CD14-positive monocyte (primary cell): ENCODE measurements around the gene UBE2J2. TPM values are rescaled to one million over a fixed set of nuclear protein-coding genes. Genes with fewer than 3 reads are reported as not detected.

ENCODE experiments used
- DNase-seq, 3 donors: peaks; one replicate each; pipeline ENCODE4 v3.0.0-alpha.2; 2011 to 2022
- H2AFZ ChIP-seq: 2 replicates; pipeline ENCODE4 v1.6.0; 2012; ENCODE audit warnings: mild to moderate bottlenecking, low read depth, low read length, inconsistent platforms; ENCODE audit not compliant: insufficient read depth, poor library complexity, severe bottlenecking
- H3K27ac ChIP-seq, 2 donors: 1 replicate in 1 of 2; 2 replicates in 1 of 2; pipeline ENCODE4 v1.5.1; 2012 to 2013; ENCODE audit warnings: low read length in 2 of 2, control low read depth in 1 of 2, inconsistent platforms in 1 of 2, low read depth in 1 of 2, mild to moderate bottlenecking in 1 of 2
- H3K27me3 ChIP-seq, 2 donors: one replicate each; pipeline versions ENCODE4 v1.6.0 to v1.6.1; 2011 to 2013; ENCODE audit warnings: low read length in 2 of 2; ENCODE audit not compliant: control insufficient read depth in 2 of 2, insufficient read depth in 2 of 2
- H3K36me3 ChIP-seq, 2 donors: replicated peaks in 1 of 2; 1 replicate in 1 of 2; 2 replicates in 1 of 2; pipeline versions ENCODE4 v1.5.1 to v1.6.1; 2012 to 2013; ENCODE audit warnings: low read length in 2 of 2, control low read depth in 1 of 2, inconsistent platforms in 1 of 2, mild to moderate bottlenecking in 1 of 2; ENCODE audit not compliant: insufficient read depth in 2 of 2, control insufficient read depth in 1 of 2
- H3K4me1 ChIP-seq, 2 donors: 1 replicate in 1 of 2; 2 replicates in 1 of 2; pipeline versions ENCODE4 v1.5.1 to v1.6.1; 2012 to 2013; ENCODE audit warnings: low read length in 2 of 2, control low read depth in 1 of 2, inconsistent platforms in 1 of 2, mild to moderate bottlenecking in 1 of 2, moderate library complexity in 1 of 2; ENCODE audit not compliant: insufficient read depth in 2 of 2, control insufficient read depth in 1 of 2
- H3K4me2 ChIP-seq: replicated peaks from 2 replicates; pipeline ENCODE3; 2012; ENCODE audit warnings: low read length, moderate library complexity, mild to moderate bottlenecking; ENCODE audit not compliant: poor library complexity, severe bottlenecking; ENCODE audit errors: extremely low read depth
- H3K4me3 ChIP-seq, 3 experiments: fragments of 200-600 bp in 1 of 3; sonication (generic) in 1 of 3; replicated peaks in 1 of 3; 1 replicate in 2 of 3; 2 replicates in 1 of 3; pipeline ENCODE4 v1.5.1; 2011 to 2013; ENCODE audit warnings: low read length in 3 of 3, mild to moderate bottlenecking in 3 of 3, control low read depth in 2 of 3, low read depth in 2 of 3, inconsistent platforms in 1 of 3, moderate library complexity in 1 of 3
- H3K79me2 ChIP-seq: 2 replicates; pipeline ENCODE4 v1.6.0; 2012; ENCODE audit warnings: mild to moderate bottlenecking, control low read depth, inconsistent platforms, low read length, moderate library complexity; ENCODE audit not compliant: insufficient read depth
- H3K9ac ChIP-seq: 2 replicates; pipeline ENCODE4 v1.6.0; 2017; ENCODE audit warnings: low read length, mild to moderate bottlenecking; ENCODE audit not compliant: insufficient read depth, poor library complexity, severe bottlenecking
- H3K9me3 ChIP-seq, 2 donors: replicated peaks in 1 of 2; 1 replicate in 1 of 2; 2 replicates in 1 of 2; pipeline versions ENCODE4 v1.5.1 to v1.6.1; 2012 to 2013; ENCODE audit warnings: low read length in 2 of 2, control low read depth in 1 of 2; ENCODE audit not compliant: control insufficient read depth in 1 of 2, insufficient read depth in 1 of 2
- H4K20me1 ChIP-seq: 2 replicates; pipeline ENCODE4 v1.6.0; 2012; ENCODE audit warnings: mild to moderate bottlenecking, low read length, control low read depth, moderate library complexity; ENCODE audit not compliant: insufficient read depth
- H3K27ac Mint-ChIP-seq, 7 donors: one replicate each; pipeline ENCODE4 v1.8.0; 2020; ENCODE audit warnings: mild to moderate bottlenecking in 7 of 7, mixed read lengths in 7 of 7, moderate library complexity in 6 of 7, inconsistent platforms in 2 of 7
- H3K27me3 Mint-ChIP-seq, 3 donors: one replicate each; pipeline ENCODE4 v1.8.0; 2021 to 2022; ENCODE audit warnings: low read depth in 3 of 3, mild to moderate bottlenecking in 3 of 3, mixed read lengths in 3 of 3, moderate library complexity in 3 of 3, inconsistent platforms in 1 of 3
- H3K36me3 Mint-ChIP-seq, 2 donors: one replicate each; pipeline ENCODE4 v1.8.0; 2020; ENCODE audit warnings: mixed read lengths in 2 of 2, inconsistent platforms in 1 of 2, mild to moderate bottlenecking in 1 of 2
- H3K4me1 Mint-ChIP-seq: one replicate; pipeline ENCODE4 v1.8.0; 2020; ENCODE audit warnings: mild to moderate bottlenecking, mixed read lengths
- H3K4me3 Mint-ChIP-seq, 2 donors: one replicate each; pipeline ENCODE4 v1.8.0; 2020; ENCODE audit warnings: mild to moderate bottlenecking in 2 of 2, mixed read lengths in 2 of 2, moderate library complexity in 1 of 2
- H3K9me3 Mint-ChIP-seq, 7 donors: one replicate each; pipeline ENCODE4 v1.8.0; 2020 to 2022; ENCODE audit warnings: mixed read lengths in 7 of 7, mild to moderate bottlenecking in 6 of 7, moderate library complexity in 6 of 7, inconsistent platforms in 2 of 7
- CTCF ChIP-seq: fragments of 200-600 bp; IDR thresholded peaks from one replicate; pipeline ENCODE4 v1.8.0; 2022; ENCODE audit warnings: antibody characterized with exemption, mild to moderate bottlenecking
- WGBS: methylation state at CpG from one replicate; pipeline ENCODE4 v1.1.5; 2013; ENCODE audit warnings: missing lambda C conversion rate; ENCODE audit not compliant: insufficient coverage; 5-methylcytosine and 5-hydroxymethylcytosine counted together
- intact Hi-C, 2 donors: fragments of 100-400 bp; cut with micrococcal nuclease; formaldehyde crosslinking; loops; one replicate each; pipeline versions ENCODE4 v1.15.0 to v1.15.1; 2023
- polyA plus RNA-seq, 3 donors: library from polyadenylated mRNA; depleted of rRNA in 1 of 3; unstranded in 2 of 3; stranded (reverse) in 1 of 3; fragments of 300-500 nt in 2 of 3; fragments of >200 nt in 1 of 3; fragmentation: Illumina TruSeq in 2 of 3; gene quantifications; 1 replicate in 2 of 3; 2 replicates in 1 of 3; pipeline ENCODE4 v1.2.3, GENCODE V29; 2012 to 2021

Gene UBE2J2
- polyA plus RNA-seq, 3 donors, result 36.5 to 83.2 (median 72.1) TPM

- H3K4me3 Mint-ChIP-seq, result no peak overlapping the region
- intact Hi-C loops, result no loop called here
- H3K27me3 Mint-ChIP-seq, result peaks cover 4 to 49% (median 8%) of the 10 kb centered on the region in 3 donors
- H3K9ac ChIP-seq, result no peak overlapping the region
- DNase-seq, result no peak
- no peak overlapping the region for H3K27ac Mint-ChIP-seq
- no peaks in the 10 kb centered on the region for H3K4me1 Mint-ChIP-seq
- H3K4me3 ChIP-seq, result no peak overlapping the region
- H3K27ac ChIP-seq, result no peak overlapping the region
- peaks cover 0 to 2% (median 0%) of the 10 kb centered on the region in 7 donors for H3K9me3 Mint-ChIP-seq
- H2AFZ ChIP-seq, result no peak overlapping the region
- no peaks in the 10 kb centered on the region for H3K4me1 ChIP-seq
- no peak for TF ChIP-seq CTCF
- peaks cover 0 to 15% of the 10 kb centered on the region in 2 donors for H3K27me3 ChIP-seq
- no peaks in the 10 kb centered on the region for H3K36me3 Mint-ChIP-seq
- no peaks in the 10 kb centered on the region for H3K9me3 ChIP-seq
- WGBS, result 92% methylated on average over 23 of the region's 26 CpGs
- no peaks in the 10 kb centered on the region for H3K79me2 ChIP-seq
- no peak overlapping the region for H3K4me2 ChIP-seq
- H3K36me3 ChIP-seq, result no peaks in the 10 kb centered on the region
- H4K20me1 ChIP-seq, result no peaks in the 10 kb centered on the region
Observed at GRCh38 chr1:1241588-1242219, 31.9 kb downstream of the UBE2J2 start.

GRCh38 chr1:1240822-1241587, 32.6 kb downstream of the UBE2J2 start:
- TF ChIP-seq CTCF, result no peak
- no peak overlapping the region for H3K27ac ChIP-seq
- H3K9me3 ChIP-seq, result no peaks in the 10 kb centered on the region
- Mint-ChIP-seq H3K27ac (peak overlapping the region in 1 of 7 donors; percentile 45), H3K27me3 (peaks cover 4 to 47% (median 5%) of the 10 kb centered on the region in 3 donors), H3K36me3 (no peaks in the 10 kb centered on the region), H3K9me3 (peaks cover 0 to 2% (median 0%) of the 10 kb centered on the region in 7 donors), H3K4me1 (no peaks in the 10 kb centered on the region), H3K4me3 (no peak overlapping the region)
- no peaks in the 10 kb centered on the region for H3K4me1 ChIP-seq
- no peaks in the 10 kb centered on the region for H3K79me2 ChIP-seq
- H3K27me3 ChIP-seq, result peaks cover 0 to 14% of the 10 kb centered on the region in 2 donors
- WGBS, result 53% methylated on average over 18 of the region's 23 CpGs
- DNase-seq, result no peak
- H3K9ac ChIP-seq, result no peak overlapping the region
- intact Hi-C loops, result no loop called here
- H3K36me3 ChIP-seq, result no peaks in the 10 kb centered on the region
- H4K20me1 ChIP-seq, result no peaks in the 10 kb centered on the region
- H2AFZ ChIP-seq, result no peak overlapping the region
- no peak overlapping the region for H3K4me3 ChIP-seq
- H3K4me2 ChIP-seq, result no peak overlapping the region
